Measurements from ENCODE around the gene GHRHR.

GHRHR gene
- 0 to 3.2 (median 0) reads per million in 17 experiments for total RNA-seq

GRCh38 chr7:30963842-30964241 is at the start of gene GHRHR:
TSS of gene GHRHR (plus strand) at chr7:30963953. CDS start at chr7:30964069, 116 bp downstream.
- no peak for DNase-seq

- DNase-seq: no peak
Observed at GRCh38 chr7:30914596-30914995, 49.2 kb upstream of the GHRHR start.

- DNase-seq: no peak
Observed at GRCh38 chr7:30915005-30915601, 48.6 kb upstream of the GHRHR start.

DNA sequence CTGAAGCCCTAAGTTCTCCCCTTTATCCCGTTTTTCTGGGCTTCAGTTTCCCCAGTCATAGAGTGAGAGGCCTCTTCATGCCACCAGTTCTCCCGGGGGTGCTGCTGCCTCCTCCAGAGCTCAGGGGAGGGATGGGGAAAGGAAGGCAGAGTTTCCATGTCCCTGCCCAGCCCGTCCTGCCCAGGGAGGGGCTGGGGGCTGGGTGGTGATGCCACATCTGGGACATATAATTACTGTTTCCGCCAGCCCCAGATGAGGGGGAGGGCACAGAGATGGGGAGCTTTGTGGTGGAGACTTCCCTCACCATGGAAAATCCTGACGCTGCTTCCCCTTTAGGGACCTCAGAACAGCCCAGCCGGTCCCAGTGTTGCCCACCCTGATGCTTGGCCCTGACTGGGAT is 48.0 kb upstream of the GHRHR start:
- DNase-seq: no peak

DNA sequence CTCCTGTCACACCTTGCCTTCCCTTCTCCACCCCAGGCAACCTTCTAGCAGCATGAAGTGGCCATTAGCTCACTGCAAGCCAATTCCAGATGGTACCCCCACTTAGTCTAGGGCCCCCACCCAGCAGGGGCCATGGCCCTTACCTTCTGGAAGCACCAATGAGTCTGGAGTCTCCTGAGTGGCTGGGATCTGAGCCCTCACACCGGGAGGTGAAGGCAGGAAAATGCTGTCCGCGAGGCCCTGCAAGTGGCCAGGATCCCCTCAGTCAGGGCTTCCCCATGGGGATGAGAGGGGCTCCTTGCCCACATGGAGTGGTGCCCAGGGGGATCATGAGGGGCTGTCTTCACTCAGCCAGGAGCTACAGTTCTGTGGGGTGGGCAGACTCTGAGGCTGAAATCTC is 47.5 kb upstream of the GHRHR start:
- DNase-seq: no peak

DNA sequence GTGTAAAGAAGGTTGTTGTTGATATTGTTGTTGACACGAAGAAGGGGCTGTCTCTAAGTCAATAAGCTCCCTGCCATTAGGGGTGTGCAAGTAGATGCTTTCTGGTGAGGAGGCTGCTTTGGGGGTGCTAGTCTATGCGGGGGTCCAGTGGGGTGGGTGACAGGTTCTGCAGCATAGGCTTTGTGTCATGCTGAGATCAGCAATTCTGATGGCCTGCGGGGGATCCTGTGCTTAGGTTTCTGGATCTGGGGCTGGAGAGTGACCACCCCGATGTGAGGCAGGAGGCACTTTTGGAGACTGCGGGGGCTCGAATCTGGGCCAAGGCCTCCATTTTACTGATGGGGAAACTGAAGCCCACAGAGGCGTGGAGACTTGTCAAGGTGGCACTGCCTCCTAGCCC is 47.0 kb upstream of the GHRHR start:
- DNase-seq: no peak

DNA sequence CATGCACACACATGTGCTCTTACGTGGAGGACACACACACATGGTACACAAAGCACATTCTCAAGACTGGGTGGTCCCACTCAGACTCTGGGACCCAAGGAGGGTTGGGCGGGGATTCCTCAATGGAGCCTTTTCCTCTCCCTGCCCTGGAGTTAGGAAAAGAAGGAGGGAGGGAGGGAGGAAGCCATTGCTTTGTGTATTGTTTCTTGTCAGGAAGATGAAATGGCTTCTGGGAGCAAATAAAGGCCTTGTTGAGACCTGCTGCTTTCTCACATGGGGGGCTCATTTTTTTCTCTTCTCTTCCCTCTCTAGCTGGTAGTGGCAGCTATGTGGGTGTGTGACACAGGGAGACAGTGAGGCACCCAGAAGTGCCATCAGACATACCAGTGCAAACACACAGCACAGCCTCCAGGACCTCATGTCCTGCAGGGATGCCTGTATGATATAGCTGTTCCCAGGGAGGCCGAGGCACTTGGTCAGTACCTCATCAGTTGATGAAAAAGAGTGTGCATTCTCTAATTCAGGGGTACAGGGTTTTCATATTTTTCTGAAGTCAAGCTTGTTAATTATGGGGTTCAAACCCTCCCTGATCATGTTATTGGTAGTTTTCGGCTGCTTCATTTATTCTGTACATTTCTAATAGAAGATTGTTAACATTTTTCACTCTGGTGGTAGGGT is 46.4 kb upstream of the GHRHR start:
- no peak for DNase-seq

DNA sequence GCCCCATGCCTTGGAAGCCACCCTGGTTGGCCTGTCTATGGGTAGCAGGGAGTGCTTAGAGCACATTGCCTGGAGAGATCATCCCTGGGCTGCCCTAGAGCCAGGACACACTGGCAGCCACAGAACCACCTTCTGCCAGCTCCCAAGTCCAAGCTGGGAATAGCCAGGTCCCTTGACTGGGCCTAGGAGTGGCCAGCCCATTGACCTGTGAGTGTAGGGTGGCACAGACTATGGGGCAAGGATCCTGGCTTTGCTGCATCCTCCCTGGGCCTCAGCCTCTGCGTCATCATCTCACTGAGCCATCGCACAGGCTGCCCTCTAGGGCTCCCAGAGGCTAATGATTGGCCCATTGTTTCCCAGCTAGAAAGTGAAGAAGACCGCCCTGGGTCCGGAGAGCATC is 45.1 kb upstream of the GHRHR start:
- DNase-seq: no peak

GRCh38 chr7:30920021-30920583 is 43.7 kb upstream of the GHRHR start:
- no peak for DNase-seq

DNA sequence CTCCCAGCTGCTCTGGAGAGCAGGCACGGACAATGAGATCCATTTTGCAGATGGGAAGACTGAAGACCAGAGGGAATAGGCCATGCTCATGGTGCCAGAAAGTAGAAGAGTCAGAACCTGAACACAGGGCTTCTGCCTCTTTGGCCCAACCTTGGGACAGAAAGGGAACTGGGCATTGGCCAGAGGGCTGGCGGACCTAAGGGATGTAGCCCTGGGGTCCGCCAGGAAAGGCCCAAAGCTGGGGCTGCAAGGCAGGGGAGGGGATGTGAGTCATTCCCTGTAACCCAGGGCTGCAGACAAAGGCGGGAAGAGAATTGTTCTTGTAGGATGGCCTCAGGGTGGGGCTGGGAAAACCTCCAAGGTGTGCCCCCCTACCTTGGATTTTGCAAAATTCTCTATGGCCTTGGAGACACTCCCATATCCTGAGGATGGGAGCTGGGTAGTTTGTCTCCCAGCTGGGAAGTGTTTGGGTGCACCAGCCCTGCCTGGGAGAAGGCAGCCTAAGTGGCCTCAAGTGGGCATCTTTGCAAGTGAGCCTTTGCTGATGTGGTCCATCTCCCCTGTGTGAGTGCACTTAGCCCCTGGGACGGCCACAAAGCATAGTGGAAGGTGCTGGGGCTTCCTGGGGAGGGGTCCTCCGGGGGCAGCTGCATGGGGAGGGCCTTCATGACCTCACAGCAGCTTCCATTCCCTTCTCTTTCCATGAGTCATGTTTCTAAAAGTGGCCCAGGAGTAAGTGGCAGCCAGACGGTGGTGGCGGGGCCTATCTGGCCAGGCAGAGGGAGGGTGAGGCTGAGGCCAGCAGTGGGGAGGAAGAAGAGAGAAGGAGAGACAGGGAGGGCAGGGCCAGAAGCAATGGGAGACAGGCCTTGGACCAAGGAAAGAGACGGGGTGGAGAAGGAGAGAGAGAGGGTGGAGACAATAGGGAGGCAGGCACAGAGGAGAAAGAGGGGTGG is 42.9 kb upstream of the GHRHR start:
- no peak for DNase-seq

GRCh38 chr7:30921540-30922401 is 42.0 kb upstream of the GHRHR start:
- no peak for DNase-seq

GRCh38 chr7:30922596-30922995 is 41.2 kb upstream of the GHRHR start:
- no peak for DNase-seq

GRCh38 chr7:30923009-30923773 is 40.6 kb upstream of the GHRHR start:
- DNase-seq: no peak

DNA sequence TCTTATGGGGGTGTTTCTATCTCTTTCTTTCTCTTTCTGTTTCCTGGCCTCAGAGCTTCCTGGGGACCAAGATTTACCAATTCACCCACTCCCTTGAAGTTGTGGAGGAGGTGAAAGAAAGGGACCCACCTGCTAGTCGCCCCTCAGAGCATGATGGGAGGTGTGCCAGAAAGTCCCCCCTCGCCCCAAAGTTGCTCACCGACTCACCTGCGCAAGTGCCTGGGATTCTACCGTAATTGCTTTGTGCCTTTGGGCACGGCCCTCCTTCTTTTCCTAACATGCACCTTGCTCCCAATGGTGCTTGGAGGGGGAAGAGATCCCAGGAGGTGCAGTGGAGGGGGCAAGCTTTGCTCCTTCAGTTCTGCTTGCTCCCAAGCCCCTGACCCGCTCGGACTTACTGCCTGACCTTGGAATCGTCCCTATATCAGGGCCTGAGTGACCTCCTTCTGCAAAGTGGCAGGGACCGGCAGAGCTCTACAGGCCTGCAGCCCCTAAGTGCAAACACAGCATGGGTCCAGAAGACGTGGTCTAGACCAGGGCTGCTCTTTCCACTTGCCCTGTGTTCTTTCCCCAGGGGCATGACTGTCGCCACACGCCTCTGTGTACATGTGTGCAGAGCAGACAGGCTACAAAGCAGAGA is 39.9 kb upstream of the GHRHR start:
- DNase-seq: no peak

- DNase-seq: no peak
Observed at GRCh38 chr7:30924624-30925023, 39.1 kb upstream of the GHRHR start.

- no peak for DNase-seq
Observed at GRCh38 chr7:30925117-30925516, 38.6 kb upstream of the GHRHR start.

DNA sequence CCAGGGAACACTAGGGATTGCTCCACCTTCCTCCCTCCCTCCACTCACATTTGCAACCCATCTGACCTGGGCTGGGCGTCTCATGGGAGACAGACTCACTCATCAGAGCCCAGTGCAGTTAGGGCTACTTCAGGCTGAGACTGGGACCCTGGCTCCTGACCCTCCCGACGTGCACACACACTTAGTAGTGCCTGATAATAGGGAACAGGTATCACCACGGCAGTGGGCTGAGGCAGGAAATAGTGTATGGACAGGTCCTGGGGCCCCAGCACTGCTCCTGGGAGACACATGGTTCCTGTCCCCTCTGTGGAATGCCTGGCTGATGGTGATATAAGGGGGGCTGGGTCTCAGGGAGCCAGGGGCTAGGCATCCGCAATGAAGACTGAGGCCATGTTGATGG is 37.8 kb upstream of the GHRHR start:
- DNase-seq: no peak

DNA sequence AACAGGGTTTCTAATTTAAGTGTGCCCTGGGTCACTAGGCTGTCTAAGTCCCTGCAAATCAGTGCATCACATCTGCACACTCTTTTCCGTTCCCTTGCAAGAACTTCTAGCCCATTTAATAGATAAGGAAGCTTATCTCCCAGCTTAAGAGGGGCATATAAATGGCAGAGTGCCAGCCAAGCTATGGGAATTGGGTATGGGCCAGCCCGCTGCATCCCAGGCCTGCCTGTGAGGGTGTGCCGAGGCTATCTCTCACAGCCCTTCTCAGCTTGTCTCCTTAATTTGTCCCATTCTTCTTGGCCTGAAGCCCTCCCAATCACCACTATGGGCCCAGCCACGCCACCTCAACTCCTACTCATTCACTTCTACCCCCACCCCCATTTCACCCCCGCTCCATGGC is 37.4 kb upstream of the GHRHR start:
- DNase-seq: no peak

DNA sequence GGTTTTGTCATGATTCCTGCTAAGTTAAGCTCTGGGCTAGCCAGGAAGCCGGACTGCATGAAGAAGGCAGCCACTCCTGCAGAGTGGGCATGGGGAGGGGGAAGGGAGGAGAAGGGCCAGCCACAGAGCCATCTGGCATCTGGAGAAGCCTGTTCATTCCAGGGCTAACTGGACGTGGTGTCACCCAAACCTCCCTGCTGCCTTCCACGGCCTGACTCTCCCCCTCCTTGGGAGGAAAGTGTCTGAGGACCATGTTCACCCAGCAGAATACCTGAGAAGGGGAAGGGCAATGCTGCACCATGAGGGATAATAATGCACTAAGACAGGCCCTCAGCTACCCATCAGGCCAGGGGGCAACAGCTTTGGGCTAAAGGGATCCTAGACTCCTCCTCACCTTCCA is 36.7 kb upstream of the GHRHR start:
- DNase-seq: no peak

GRCh38 chr7:30927559-30927958 is 36.2 kb upstream of the GHRHR start:
- no peak for DNase-seq

All from suppressor macrophage (primary cell).